Mesenchymal stem cell (in vitro differentiated cells and primary cell): ENCODE results near the gene C1orf216.
A peak's percentile ranks its signal among the peaks of the same experiment; 100 is the strongest.

Experiments
- DNase-seq: peaks from one replicate; pipeline ENCODE4 v3.0.0-alpha.2; 2013
- H2AFZ ChIP-seq: one replicate; pipeline ENCODE4 v1.6.1; 2013; ENCODE audit warnings: low read depth, mild to moderate bottlenecking, control low read depth, inconsistent platforms, low read length, moderate library complexity
- H2AK5ac ChIP-seq: 2 replicates; pipeline ENCODE4 v1.6.1; 2013; ENCODE audit warnings: low read length, moderate library complexity, mild to moderate bottlenecking, inconsistent platforms; ENCODE audit not compliant: severe bottlenecking
- H2BK120ac ChIP-seq: one replicate; pipeline ENCODE4 v1.6.1; 2013; ENCODE audit warnings: low read depth, mild to moderate bottlenecking, inconsistent platforms, low read length, moderate library complexity
- H2BK12ac ChIP-seq, 2 experiments: one replicate each; pipeline ENCODE4 v1.6.1; 2013; ENCODE audit warnings: inconsistent platforms in 2 of 2, low read length in 2 of 2, mild to moderate bottlenecking in 2 of 2, moderate library complexity in 2 of 2, control low read depth in 1 of 2
- H2BK15ac ChIP-seq: one replicate; pipeline ENCODE4 v1.6.1; 2013; ENCODE audit warnings: mild to moderate bottlenecking, low read depth, inconsistent platforms; ENCODE audit not compliant: poor library complexity, severe bottlenecking
- H2BK5ac ChIP-seq: 2 replicates; pipeline ENCODE4 v1.6.1; 2013; ENCODE audit warnings: low read depth, mild to moderate bottlenecking, low read length, control low read depth, inconsistent platforms; ENCODE audit not compliant: poor library complexity, severe bottlenecking
- H3K14ac ChIP-seq, 2 experiments: one replicate each; pipeline ENCODE4 v1.6.1; 2013; ENCODE audit warnings: inconsistent platforms in 2 of 2, low read length in 2 of 2, control low read depth in 1 of 2, mild to moderate bottlenecking in 1 of 2, moderate library complexity in 1 of 2
- H3K18ac ChIP-seq, 2 experiments: one replicate each; pipeline ENCODE4 v1.6.1; 2013; ENCODE audit warnings: inconsistent platforms in 2 of 2, low read length in 2 of 2, control low read depth in 1 of 2, low read depth in 1 of 2, mild to moderate bottlenecking in 1 of 2
- H3K23ac ChIP-seq, 2 experiments: one replicate each; pipeline ENCODE4 v1.6.1; 2013; ENCODE audit warnings: inconsistent platforms in 2 of 2, low read length in 2 of 2, mild to moderate bottlenecking in 2 of 2, moderate library complexity in 2 of 2, control low read depth in 1 of 2
- H3K27ac ChIP-seq: 2 replicates; pipeline ENCODE4 v1.5.1; 2013; ENCODE audit warnings: mild to moderate bottlenecking, moderate library complexity, low read length, control low read depth, inconsistent platforms; ENCODE audit not compliant: poor library complexity, severe bottlenecking
- H3K27me3 ChIP-seq, 2 experiments: 2 replicates each; pipeline versions ENCODE4 v1.6.1 to v1.7.0; 2013; ENCODE audit warnings: low read length in 2 of 2, mild to moderate bottlenecking in 2 of 2, moderate library complexity in 2 of 2, control low read depth in 1 of 2, inconsistent platforms in 1 of 2; ENCODE audit not compliant: control insufficient read depth in 1 of 2, insufficient read depth in 1 of 2
- H3K36me3 ChIP-seq, 2 experiments: 2 replicates each; pipeline versions ENCODE4 v1.6.1 to v1.7.0; 2013; ENCODE audit warnings: low read length in 2 of 2, control low read depth in 1 of 2, inconsistent platforms in 1 of 2, low read depth in 1 of 2, mild to moderate bottlenecking in 1 of 2; ENCODE audit not compliant: insufficient read depth in 2 of 2, control insufficient read depth in 1 of 2
- H3K4ac ChIP-seq, 2 experiments: one replicate each; pipeline ENCODE4 v1.6.1; 2013; ENCODE audit warnings: inconsistent platforms in 2 of 2, low read length in 2 of 2, mild to moderate bottlenecking in 2 of 2, moderate library complexity in 2 of 2, control low read depth in 1 of 2, low read depth in 1 of 2
- H3K4me1 ChIP-seq: 2 replicates; pipeline ENCODE4 v1.6.1; 2013; ENCODE audit warnings: low read depth, low read length, control low read depth; ENCODE audit not compliant: control insufficient read depth, insufficient read depth
- H3K4me2 ChIP-seq: 2 replicates; pipeline ENCODE4 v1.6.1; 2013; ENCODE audit warnings: low read length, mild to moderate bottlenecking, inconsistent platforms; ENCODE audit not compliant: poor library complexity, severe bottlenecking
- H3K4me3 ChIP-seq, 2 experiments: 2 replicates each; pipeline versions ENCODE4 v1.5.1 to v1.7.0; 2013; ENCODE audit warnings: low read length in 2 of 2, mild to moderate bottlenecking in 2 of 2, control low read depth in 1 of 2, low read depth in 1 of 2; ENCODE audit not compliant: insufficient read depth in 1 of 2
- H3K79me1 ChIP-seq: replicated peaks from 2 replicates; pipeline ENCODE4 v1.6.1; 2013; ENCODE audit warnings: mild to moderate bottlenecking, control low read depth, low read length, inconsistent platforms; ENCODE audit not compliant: poor library complexity, severe bottlenecking
- H3K9ac ChIP-seq: 2 replicates; pipeline ENCODE4 v1.7.0; 2013; ENCODE audit warnings: mild to moderate bottlenecking, low read length, moderate library complexity
- H3K9me3 ChIP-seq: 2 replicates; pipeline ENCODE4 v1.7.0; 2013; ENCODE audit warnings: mild to moderate bottlenecking, low read length; ENCODE audit not compliant: control insufficient read depth
- H4K8ac ChIP-seq: one replicate; pipeline ENCODE4 v1.6.1; 2013; ENCODE audit warnings: inconsistent platforms, mild to moderate bottlenecking, low read length, moderate library complexity
- H4K91ac ChIP-seq: one replicate; pipeline ENCODE4 v1.6.1; 2013; ENCODE audit warnings: mild to moderate bottlenecking, low read length, inconsistent platforms
- WGBS: methylation state at CpG from one replicate; pipeline ENCODE4 v1.1.7; 2013; ENCODE audit warnings: mixed read lengths; 5-methylcytosine and 5-hydroxymethylcytosine counted together

Gene C1orf216

GRCh38 chr1:35708952-35709351, 9.7 kb downstream of the C1orf216 start:
- H2BK15ac ChIP-seq, result no peak overlapping the region
- no peak overlapping the region for H4K91ac ChIP-seq
- no peak overlapping the region for H2BK120ac ChIP-seq
- 96% methylated on average over 1 of the region's 1 CpG for WGBS
- H3K14ac ChIP-seq, result no peak overlapping the region
- H2BK12ac ChIP-seq, result no peak overlapping the region
- no peak overlapping the region for H4K8ac ChIP-seq
- no peak overlapping the region for H2AK5ac ChIP-seq
- no peak for DNase-seq
- H3K36me3 ChIP-seq, result peaks cover 12 to 16% of the 10 kb centered on the region in 2 experiments
- peaks cover 14% of the 10 kb centered on the region for H3K4me1 ChIP-seq
- H3K4me3 ChIP-seq, result peak overlapping the region in 1 of 2 experiments; percentile 75
- H2AFZ ChIP-seq, result no peak overlapping the region
- no peak overlapping the region for H3K27ac ChIP-seq
- no peak overlapping the region for H3K9ac ChIP-seq
- no peak overlapping the region for H3K18ac ChIP-seq
- peaks cover 16 to 26% of the 10 kb centered on the region in 2 experiments for H3K27me3 ChIP-seq
- H3K4me2 ChIP-seq, result no peak overlapping the region
- H3K4ac ChIP-seq, result no peak overlapping the region
- H3K79me1 ChIP-seq, result peaks cover 11% of the 10 kb centered on the region
- no peak overlapping the region for H3K23ac ChIP-seq
- no peak overlapping the region for H2BK5ac ChIP-seq
- H3K9me3 ChIP-seq, result no peaks in the 10 kb centered on the region

- Histone ChIP-seq H3K9ac (peak overlapping the region; percentile 65), H3K4me2 (peak overlapping the region; percentile 77), H2BK12ac (peak overlapping the region in 1 of 2 experiments; percentile 1), H4K91ac (no peak overlapping the region), H3K4ac (no peak overlapping the region), H3K4me1 (peaks cover 14% of the 10 kb centered on the region), H3K27ac (no peak overlapping the region), H3K9me3 (no peaks in the 10 kb centered on the region), H4K8ac (no peak overlapping the region), H2BK15ac (no peak overlapping the region), H3K27me3 (peaks cover 16 to 27% of the 10 kb centered on the region in 2 experiments), H3K4me3 (peak overlapping the region; percentile 59 to 75), H2BK5ac (no peak overlapping the region), H3K79me1 (peaks cover 7% of the 10 kb centered on the region), H2BK120ac (no peak overlapping the region), H3K18ac (no peak overlapping the region), H2AFZ (peak overlapping the region; percentile 53), H3K14ac (peak overlapping the region in 1 of 2 experiments; percentile 90), H3K36me3 (peaks cover 9 to 12% of the 10 kb centered on the region in 2 experiments), H3K23ac (no peak overlapping the region), H2AK5ac (no peak overlapping the region)
- 21% methylated on average over 7 of the region's 14 CpGs for WGBS
- no peak for DNase-seq
Observed at GRCh38 chr1:35708441-35708921, 10.2 kb downstream of the C1orf216 start.

GRCh38 chr1:35707601-35708440, 10.9 kb downstream of the C1orf216 start:
- peaks cover 22 to 33% of the 10 kb centered on the region in 2 experiments for H3K27me3 ChIP-seq
- no peak overlapping the region for H3K27ac ChIP-seq
- H2AK5ac ChIP-seq, result no peak overlapping the region
- H2BK12ac ChIP-seq, result peak overlapping the region in 1 of 2 experiments; percentile 24
- 2% methylated on average over 39 of the region's 76 CpGs for WGBS
- H3K36me3 ChIP-seq, result peaks cover 5% of the 10 kb centered on the region in 2 experiments
- peak overlapping the region; percentile 67 for H4K8ac ChIP-seq
- H2BK15ac ChIP-seq, result no peak overlapping the region
- peak overlapping the region; percentile 18 to 60 for H3K18ac ChIP-seq
- H3K9me3 ChIP-seq, result no peaks in the 10 kb centered on the region
- H2AFZ ChIP-seq, result peak overlapping the region; percentile 64
- H3K4me2 ChIP-seq, result peak overlapping the region; percentile 77
- no peak overlapping the region for H4K91ac ChIP-seq
- H3K4me1 ChIP-seq, result peaks cover 14% of the 10 kb centered on the region
- H3K4me3 ChIP-seq, result peak overlapping the region; percentile 59 to 75
- H3K79me1 ChIP-seq, result peaks cover 5% of the 10 kb centered on the region
- H2BK5ac ChIP-seq, result no peak overlapping the region
- peak; percentile 18 for DNase-seq
- peak overlapping the region; percentile 13 to 62 for H3K4ac ChIP-seq
- peak overlapping the region in 1 of 2 experiments; percentile 7 for H3K14ac ChIP-seq
- H3K23ac ChIP-seq, result peak overlapping the region in 1 of 2 experiments; percentile 89
- no peak overlapping the region for H2BK120ac ChIP-seq
- H3K9ac ChIP-seq, result peak overlapping the region; percentile 65
